Tibial nerve (tissue), 4 donors: Measurements from ENCODE around the gene GSTK1.

Source experiments
- EP300 ChIP-seq, 2 donors: sonication (generic); formaldehyde crosslinking; IDR thresholded peaks; one replicate each; pipeline ENCODE4 v1.6.1; 2017; ENCODE audit warnings: antibody characterized with exemption in 2 of 2, mild to moderate bottlenecking in 1 of 2
- POLR2A ChIP-seq, 2 donors: fragments of 450-650 bp; IDR thresholded peaks; one replicate each; pipeline ENCODE4 v1.6.1; 2017; ENCODE audit warnings: antibody characterized with exemption in 2 of 2, mild to moderate bottlenecking in 2 of 2, moderate library complexity in 2 of 2
- TF ChIP-seq, protein P1 (sequence below), 5 experiments: fragments of 200-600 bp in 3 of 5; fragments of 450-650 bp in 2 of 5; sonication (generic) in 3 of 5; IDR thresholded peaks; one replicate each; pipeline ENCODE4 v1.5.1; 2016 to 2019; ENCODE audit warnings: antibody characterized with exemption in 5 of 5, mild to moderate bottlenecking in 3 of 5, moderate library complexity in 2 of 5

- TF ChIP-seq, protein P1, sequence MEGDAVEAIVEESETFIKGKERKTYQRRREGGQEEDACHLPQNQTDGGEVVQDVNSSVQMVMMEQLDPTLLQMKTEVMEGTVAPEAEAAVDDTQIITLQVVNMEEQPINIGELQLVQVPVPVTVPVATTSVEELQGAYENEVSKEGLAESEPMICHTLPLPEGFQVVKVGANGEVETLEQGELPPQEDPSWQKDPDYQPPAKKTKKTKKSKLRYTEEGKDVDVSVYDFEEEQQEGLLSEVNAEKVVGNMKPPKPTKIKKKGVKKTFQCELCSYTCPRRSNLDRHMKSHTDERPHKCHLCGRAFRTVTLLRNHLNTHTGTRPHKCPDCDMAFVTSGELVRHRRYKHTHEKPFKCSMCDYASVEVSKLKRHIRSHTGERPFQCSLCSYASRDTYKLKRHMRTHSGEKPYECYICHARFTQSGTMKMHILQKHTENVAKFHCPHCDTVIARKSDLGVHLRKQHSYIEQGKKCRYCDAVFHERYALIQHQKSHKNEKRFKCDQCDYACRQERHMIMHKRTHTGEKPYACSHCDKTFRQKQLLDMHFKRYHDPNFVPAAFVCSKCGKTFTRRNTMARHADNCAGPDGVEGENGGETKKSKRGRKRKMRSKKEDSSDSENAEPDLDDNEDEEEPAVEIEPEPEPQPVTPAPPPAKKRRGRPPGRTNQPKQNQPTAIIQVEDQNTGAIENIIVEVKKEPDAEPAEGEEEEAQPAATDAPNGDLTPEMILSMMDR (IDR thresholded peaks at IDR 0.05): no peak
- no peak for TF ChIP-seq POLR2A (IDR thresholded peaks at IDR 0.05)
- TF ChIP-seq EP300 (IDR thresholded peaks at IDR 0.05): no peak
These were observed 12.4 kb upstream of the GSTK1 start for GRCh38 chr7:143250822-143251221.
